Measurements from ENCODE around the gene ABR. TPM values are rescaled to one million over a fixed set of nuclear protein-coding genes. Genes with fewer than 3 reads are reported as not detected.
"Not testable (repeated sequence)": the region's sequence is repeated elsewhere in the genome, so short reads cannot be mapped to it uniquely, and the experiment has no call there.

Gene ABR
- total RNA-seq, 1 donor from 2014 or later, result 92.7 TPM

GRCh38 chr17:1050246-1050995 lies 129.4 kb downstream of the ABR start:
- H3K27me3 Mint-ChIP-seq (ENCODE audit: insufficient read depth, low read depth), result peaks cover 8% of the 10 kb centered on the region
- no peak for DNase-seq (ENCODE audit: low spot score)
- Histone ChIP-seq H3K4me2 (no peak overlapping the region), H3F3A (ENCODE audit: low read depth) (no peaks in the 10 kb centered on the region), H3K9me3 (ENCODE audit: low read depth) (no peaks in the 10 kb centered on the region), H3K36me3 (no peaks in the 10 kb centered on the region), H3K27ac (no peak overlapping the region), H3K9ac (no peak overlapping the region), H4K20me1 (ENCODE audit: low read depth) (no peaks in the 10 kb centered on the region), H3K4me3 (no peak overlapping the region), H3K79me2 (ENCODE audit: low read depth) (no peaks in the 10 kb centered on the region), H3K4me1 (no peaks in the 10 kb centered on the region), H2AFZ (replicated peaks) (no peak overlapping the region), H3K27me3 (no peaks in the 10 kb centered on the region)
- no peaks in the 10 kb centered on the region for H3K9me3 Mint-ChIP-seq
- TF ChIP-seq CTCF (IDR thresholded peaks at IDR 0.05) (no peak), EZH2phosphoT487 (IDR thresholded peaks at IDR 0.05) (no peak), EZH2 (IDR thresholded peaks at IDR 0.05) (no peak)
- H3K4me3 Mint-ChIP-seq, result no peak overlapping the region
- H3K27ac Mint-ChIP-seq, result no peak overlapping the region
- peaks cover 3% of the 10 kb centered on the region for H3K4me1 Mint-ChIP-seq
- peaks cover 8% of the 10 kb centered on the region for H3K36me3 Mint-ChIP-seq

- peaks cover 11% of the 10 kb centered on the region for H3K4me1 Mint-ChIP-seq
Observed at GRCh38 chr17:1049446-1050225, 130.1 kb downstream of the ABR start.

GRCh38 chr17:1048516-1049115 lies 131.2 kb downstream of the ABR start:
- H3K27ac Mint-ChIP-seq, result not testable (repeated sequence)

More at GRCh38 chr17:1049446-1050225, 130.1 kb downstream of the ABR start:
- Histone ChIP-seq H2AFZ (replicated peaks) (no peak overlapping the region), H4K20me1 (ENCODE audit: low read depth) (no peaks in the 10 kb centered on the region), H3K4me1 (no peaks in the 10 kb centered on the region), H3K4me3 (no peak overlapping the region), H3K27me3 (no peaks in the 10 kb centered on the region), H3K4me2 (no peak overlapping the region), H3K27ac (no peak overlapping the region), H3F3A (ENCODE audit: low read depth) (no peaks in the 10 kb centered on the region), H3K9me3 (ENCODE audit: low read depth) (no peaks in the 10 kb centered on the region), H3K79me2 (ENCODE audit: low read depth) (no peaks in the 10 kb centered on the region), H3K9ac (no peak overlapping the region), H3K36me3 (no peaks in the 10 kb centered on the region)
- H3K36me3 Mint-ChIP-seq, result peaks cover 7% of the 10 kb centered on the region
- H3K27ac Mint-ChIP-seq, result no peak overlapping the region
- H3K27me3 Mint-ChIP-seq (ENCODE audit: insufficient read depth, low read depth), result peaks cover 8% of the 10 kb centered on the region
- DNase-seq (ENCODE audit: low spot score), result no peak
- TF ChIP-seq EZH2 (IDR thresholded peaks at IDR 0.05) (no peak), EZH2phosphoT487 (IDR thresholded peaks at IDR 0.05) (no peak), CTCF (IDR thresholded peaks at IDR 0.05) (no peak)
- no peak overlapping the region for H3K4me3 Mint-ChIP-seq
- no peaks in the 10 kb centered on the region for H3K9me3 Mint-ChIP-seq

More at GRCh38 chr17:1048516-1049115, 131.2 kb downstream of the ABR start:
- not testable (repeated sequence) for H3K4me2 ChIP-seq; DNase-seq (ENCODE audit: low spot score); H2AFZ ChIP-seq (replicated peaks); H3K9ac ChIP-seq; H4K20me1 ChIP-seq (ENCODE audit: low read depth); H3K4me3 Mint-ChIP-seq; H3K9me3 Mint-ChIP-seq; H3K27ac ChIP-seq; H3K79me2 ChIP-seq (ENCODE audit: low read depth); H3K27me3 Mint-ChIP-seq (ENCODE audit: insufficient read depth, low read depth); H3K36me3 Mint-ChIP-seq; H3K9me3 ChIP-seq (ENCODE audit: low read depth); H3K36me3 ChIP-seq; H3K27me3 ChIP-seq; H3K4me3 ChIP-seq; H3F3A ChIP-seq (ENCODE audit: low read depth); H3K4me1 ChIP-seq
- H3K4me1 Mint-ChIP-seq, result peaks cover 17% of the 10 kb centered on the region
